ENCODE data around the gene C12orf50. TPM values are rescaled to one million over a fixed set of nuclear protein-coding genes. Genes with fewer than 3 reads are reported as not detected.

Gene C12orf50
- total and polyA plus RNA-seq, 2 of the 8 experiments (the other 6 are each of a cell fraction or from before 2014, with no cell fraction given) = not detected

DNA sequence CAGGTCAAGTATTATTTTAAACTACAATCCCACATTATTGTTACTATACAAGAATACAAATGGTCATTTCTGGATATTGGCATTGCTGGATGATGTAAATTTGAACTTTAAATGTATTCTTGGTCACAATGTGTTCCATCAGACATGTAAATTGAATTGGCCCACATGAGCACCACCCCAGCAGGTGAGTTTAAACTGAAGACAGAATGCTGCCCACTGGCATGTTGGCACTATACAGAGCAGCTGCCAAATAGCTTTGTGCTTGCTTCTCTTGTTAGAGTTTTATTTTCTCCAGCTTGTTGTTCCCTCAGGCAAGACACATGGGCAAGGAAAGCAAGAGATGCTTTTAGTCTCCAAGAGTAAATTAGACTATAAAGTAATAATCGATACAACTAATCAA, 98.6 kb downstream of the C12orf50 start:
- ChIA-PET POLR2A (ENCODE audit: partially characterized antibody) (no interaction called here), CTCF (ENCODE audit: partially characterized antibody) (no interaction called here)
- H3K27ac ChIP-seq (ENCODE audit: low read depth, low read length) = no peak overlapping the region
- no peaks in the 10 kb centered on the region for H3K9me3 ChIP-seq (ENCODE audit: insufficient read depth in 2 of 2, low read depth in 1 of 2, low read length in 1 of 2)
- H3K79me1 ChIP-seq (ENCODE audit: low read depth, low read length) = no peaks in the 10 kb centered on the region
- no peak overlapping the region for H4K91ac ChIP-seq (replicated peaks; ENCODE audit: insufficient read length, low read length)
- no peaks in the 10 kb centered on the region for H3K79me2 ChIP-seq (ENCODE audit: control insufficient read depth in 1 of 2, insufficient read depth in 2 of 2, low read length in 2 of 2)
- WGBS, 2 experiments (ENCODE audit: extremely low coverage in 1 of 2, insufficient coverage in 1 of 2, insufficient read length in 1 of 2, insufficient replicate concordance in 2 of 2, low coverage in 1 of 2, low lambda C conversion rate in 2 of 2, missing lambda C conversion rate in 1 of 2) = 87% methylated on average over 1 of the region's 1 CpG; no CpG with 5 or more reads in 1 of the 2 experiments
- no peak overlapping the region for H3K4ac ChIP-seq (replicated peaks; ENCODE audit: insufficient read length, low read depth, low read length)
- no peak overlapping the region for H2BK20ac ChIP-seq (ENCODE audit: low read length)
- no peak overlapping the region for H2AFZ ChIP-seq (ENCODE audit: low read length)
- H3K4me2 ChIP-seq (ENCODE audit: insufficient read depth in 1 of 2, low read depth in 2 of 2, low read length in 2 of 2) = no peak overlapping the region
- H2BK5ac ChIP-seq (ENCODE audit: low read depth, low read length) = no peak overlapping the region
- no peak overlapping the region for H3K23ac ChIP-seq (ENCODE audit: insufficient read length)
- no peak overlapping the region for H2BK120ac ChIP-seq (replicated peaks; ENCODE audit: low read depth, low read length)
- H4K8ac ChIP-seq (ENCODE audit: extremely low read depth, insufficient read depth, low read length) = no peak overlapping the region
- H3K23me2 ChIP-seq (ENCODE audit: low read depth, low read length) = no peaks in the 10 kb centered on the region
- H4K20me1 ChIP-seq (replicated peaks in 1 of 2; ENCODE audit: control insufficient read depth in 1 of 2, insufficient read depth in 2 of 2, low read length in 2 of 2) = no peaks in the 10 kb centered on the region
- no peaks in the 10 kb centered on the region for H3K4me1 ChIP-seq (replicated peaks in 1 of 4; ENCODE audit: control insufficient read depth in 3 of 4, insufficient read depth in 4 of 4, low read length in 3 of 4)
- H3K14ac ChIP-seq (ENCODE audit: insufficient read length) = no peak overlapping the region
- no peak overlapping the region for H3K9ac ChIP-seq (replicated peaks in 1 of 4; ENCODE audit: extremely low read depth in 1 of 4, low read depth in 3 of 4, low read length in 3 of 4)
- H2BK12ac ChIP-seq (ENCODE audit: low read depth, low read length) = no peak overlapping the region
- DNase-seq (ENCODE audit: low read depth in 1 of 2, low spot score in 2 of 2) (no peak), FAIRE-seq (no peak)
- H3K56ac ChIP-seq (replicated peaks; ENCODE audit: insufficient read length, low read depth, low read length) = no peak overlapping the region
- H3K36me3 ChIP-seq (ENCODE audit: control insufficient read depth in 2 of 4, insufficient read depth in 4 of 4, low read length in 3 of 4) = no peaks in the 10 kb centered on the region
- no peak overlapping the region for H2BK15ac ChIP-seq (ENCODE audit: low read length)
- H2AK5ac ChIP-seq (ENCODE audit: low read depth, low read length) = no peak overlapping the region
- no peak overlapping the region for H4K5ac ChIP-seq (ENCODE audit: insufficient read length, low read depth, low read length)
- H3K27me3 ChIP-seq (replicated peaks in 1 of 4; ENCODE audit: control insufficient read depth in 3 of 4, extremely low read depth in 1 of 4, insufficient read depth in 3 of 4, low read length in 3 of 4) = no peaks in the 10 kb centered on the region
- no peak overlapping the region for H3K18ac ChIP-seq (ENCODE audit: extremely low read depth, low read length)
- TF ChIP-seq, protein P1, sequence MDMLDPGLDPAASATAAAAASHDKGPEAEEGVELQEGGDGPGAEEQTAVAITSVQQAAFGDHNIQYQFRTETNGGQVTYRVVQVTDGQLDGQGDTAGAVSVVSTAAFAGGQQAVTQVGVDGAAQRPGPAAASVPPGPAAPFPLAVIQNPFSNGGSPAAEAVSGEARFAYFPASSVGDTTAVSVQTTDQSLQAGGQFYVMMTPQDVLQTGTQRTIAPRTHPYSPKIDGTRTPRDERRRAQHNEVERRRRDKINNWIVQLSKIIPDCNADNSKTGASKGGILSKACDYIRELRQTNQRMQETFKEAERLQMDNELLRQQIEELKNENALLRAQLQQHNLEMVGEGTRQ (IDR thresholded peaks at IDR 0.05; ENCODE audit: low read length) = no peak
- TF ChIP-seq SIN3A (conservative IDR thresholded peaks at IDR 0.05 in 1 of 2, IDR thresholded peaks at IDR 0.05 in 1 of 2; ENCODE audit: low read depth in 1 of 2, low read length in 2 of 2) = no peak
- no peak for TF ChIP-seq SP1 (IDR thresholded peaks at IDR 0.05; ENCODE audit: low read depth, low read length)
- no peak for TF ChIP-seq TBP (IDR thresholded peaks at IDR 0.05; ENCODE audit: low read depth, low read length)
- no peak for TF ChIP-seq TAF1 (IDR thresholded peaks at IDR 0.05; ENCODE audit: low read depth, low read length)
- no peak for TF ChIP-seq BCL11A (IDR thresholded peaks at IDR 0.05; ENCODE audit: low read depth in 2 of 2, low read length in 2 of 2)
- no peak for TF ChIP-seq ZNF274 (IDR thresholded peaks at IDR 0.05; ENCODE audit: borderline replicate concordance, extremely low read depth, low read length)
- TF ChIP-seq, protein P2, sequence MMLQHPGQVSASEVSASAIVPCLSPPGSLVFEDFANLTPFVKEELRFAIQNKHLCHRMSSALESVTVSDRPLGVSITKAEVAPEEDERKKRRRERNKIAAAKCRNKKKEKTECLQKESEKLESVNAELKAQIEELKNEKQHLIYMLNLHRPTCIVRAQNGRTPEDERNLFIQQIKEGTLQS (IDR thresholded peaks at IDR 0.05; ENCODE audit: insufficient read depth, low read depth, low read length) = no peak
- no peak for TF ChIP-seq RFX5 (IDR thresholded peaks at IDR 0.05; ENCODE audit: borderline replicate concordance, low read depth, low read length)
- TF ChIP-seq FOSL1 (IDR thresholded peaks at IDR 0.05; ENCODE audit: insufficient read depth, low read depth, low read length) = no peak
- TF ChIP-seq CBX5 (IDR thresholded peaks at IDR 0.05; ENCODE audit: low read depth, low read length) = no peak
- no peak overlapping the region for H3K4me3 ChIP-seq (ENCODE audit: extremely low read depth in 1 of 4, insufficient read depth in 2 of 4, low read depth in 3 of 4, low read length in 4 of 4)

Measured in H1 (cell line).